ENCODE data around the gene VAV2.

The VAV2 gene

GRCh38 chr9:133737774-133738639 lies 254.1 kb downstream of the VAV2 start, which contains the start of gene SARDH:
Gene SARDH, minus strand, starts transcription at chr9:133738352. Its CDS starts 4,179 bp downstream, at chr9:133734173.
- in situ Hi-C loops (cut with MboI; ENCODE audit: low sequenced_read_pairs) = no loop called here

GRCh38 chr9:133737071-133737773 lies 254.9 kb downstream of the VAV2 start:
- in situ Hi-C loops (cut with MboI; ENCODE audit: low sequenced_read_pairs) = no loop called here

- in situ Hi-C loops (cut with MboI; ENCODE audit: low sequenced_read_pairs) = no loop called here
These were observed 256.2 kb downstream of the VAV2 start for GRCh38 chr9:133735931-133736330.

- in situ Hi-C loops (cut with MboI; ENCODE audit: low sequenced_read_pairs) = no loop called here
These were observed 256.7 kb downstream of the VAV2 start for GRCh38 chr9:133735415-133735775.

- in situ Hi-C loops (cut with MboI; ENCODE audit: low sequenced_read_pairs) = no loop called here
These were observed 257.3 kb downstream of the VAV2 start for GRCh38 chr9:133734590-133735414.

GRCh38 chr9:133733796-133734533 lies 258.2 kb downstream of the VAV2 start:
- in situ Hi-C loops (cut with MboI; ENCODE audit: low sequenced_read_pairs) = no loop called here

- in situ Hi-C loops (cut with MboI; ENCODE audit: low sequenced_read_pairs) = no loop called here
These were observed 258.7 kb downstream of the VAV2 start for GRCh38 chr9:133733421-133733795.

GRCh38 chr9:133732639-133733408 lies 259.3 kb downstream of the VAV2 start:
- in situ Hi-C loops (cut with MboI; ENCODE audit: low sequenced_read_pairs) = no loop called here

GRCh38 chr9:133731876-133732638 lies 260.1 kb downstream of the VAV2 start:
- in situ Hi-C loops (cut with MboI; ENCODE audit: low sequenced_read_pairs) = no loop called here

- in situ Hi-C loops (cut with MboI; ENCODE audit: low sequenced_read_pairs) = no loop called here
These were observed 261.0 kb downstream of the VAV2 start for GRCh38 chr9:133730994-133731715.

- in situ Hi-C loops (cut with MboI; ENCODE audit: low sequenced_read_pairs) = no loop called here
These were observed 262.4 kb downstream of the VAV2 start for GRCh38 chr9:133729617-133730281.

- in situ Hi-C loops (cut with MboI; ENCODE audit: low sequenced_read_pairs) = no loop called here
These were observed 263.1 kb downstream of the VAV2 start for GRCh38 chr9:133728856-133729616.

- in situ Hi-C loops (cut with MboI; ENCODE audit: low sequenced_read_pairs) = no loop called here
These were observed 264.2 kb downstream of the VAV2 start for GRCh38 chr9:133727876-133728441.

GRCh38 chr9:133727277-133727875 lies 264.7 kb downstream of the VAV2 start:
- in situ Hi-C loops (cut with MboI; ENCODE audit: low sequenced_read_pairs) = no loop called here

- in situ Hi-C loops (cut with MboI; ENCODE audit: low sequenced_read_pairs) = no loop called here
These were observed 265.5 kb downstream of the VAV2 start for GRCh38 chr9:133726401-133727276.
